DOHH2 (cell line): ENCODE data around the gene MAG.

Experiments
- H3F3A ChIP-seq: fragments of 200-600 bp; sonication (generic), shearing (Covaris generic); 2 replicates; pipeline ENCODE4 v1.6.0; 2016; ENCODE audit warnings: antibody characterized with exemption, mild to moderate bottlenecking; ENCODE audit not compliant: control insufficient read depth, insufficient read depth
- H3K27ac ChIP-seq: fragments of 200-600 bp; sonication (generic); 2 replicates; pipeline ENCODE4 v1.5.1; 2014; ENCODE audit warnings: low read depth, mild to moderate bottlenecking, low read length, moderate library complexity
- H3K27me3 ChIP-seq: fragments of 200-600 bp; sonication (generic); 2 replicates; pipeline ENCODE4 v1.6.1; 2014; ENCODE audit warnings: mild to moderate bottlenecking, low read length, mixed read lengths; ENCODE audit not compliant: control insufficient read depth
- H3K36me3 ChIP-seq: fragments of 200-600 bp; sonication (generic); 2 replicates; pipeline ENCODE4 v1.6.1; 2014; ENCODE audit warnings: mild to moderate bottlenecking, low read length, moderate library complexity, mixed read lengths; ENCODE audit not compliant: control insufficient read depth
- H3K4me1 ChIP-seq: fragments of 200-600 bp; sonication (generic); 2 replicates; pipeline ENCODE4 v1.6.1; 2014; ENCODE audit warnings: mild to moderate bottlenecking, low read length, mixed read lengths; ENCODE audit not compliant: control insufficient read depth
- H3K4me2 ChIP-seq: fragments of 200-600 bp; sonication (generic); 2 replicates; pipeline ENCODE4 v1.6.0; 2014; ENCODE audit warnings: mild to moderate bottlenecking, low read length, moderate library complexity
- H3K4me3 ChIP-seq: fragments of 200-600 bp; sonication (generic); 2 replicates; pipeline ENCODE4 v1.5.1; 2014; ENCODE audit warnings: mild to moderate bottlenecking, low read length, mixed read lengths
- H3K79me2 ChIP-seq: fragments of 200-600 bp; sonication (generic); 2 replicates; pipeline ENCODE4 v1.6.1; 2014; ENCODE audit warnings: mild to moderate bottlenecking, low read length, mixed read lengths; ENCODE audit not compliant: control insufficient read depth
- H3K9me2 ChIP-seq: fragments of 200-600 bp; sonication (generic); replicated peaks from 2 replicates; pipeline ENCODE4 v1.6.1; 2014; ENCODE audit warnings: mild to moderate bottlenecking, low read length, mixed read lengths; ENCODE audit not compliant: control insufficient read depth
- H3K9me3 ChIP-seq: fragments of 200-600 bp; sonication (generic); 2 replicates; pipeline ENCODE4 v1.6.1; 2014; ENCODE audit warnings: antibody characterized with exemption, low read length, mixed read lengths; ENCODE audit not compliant: control insufficient read depth, insufficient read depth
- H4K20me1 ChIP-seq: fragments of 200-600 bp; sonication (generic); 2 replicates; pipeline ENCODE4 v1.6.0; 2014; ENCODE audit warnings: low read depth, mild to moderate bottlenecking, antibody characterized with exemption, low read length, moderate library complexity; ENCODE audit not compliant: control insufficient read depth, insufficient read depth
- EZH2phosphoT487 ChIP-seq: fragments of 200-600 bp; sonication (generic); IDR thresholded peaks from 2 replicates; pipeline ENCODE4 v1.6.1; 2017; ENCODE audit warnings: borderline replicate concordance, mild to moderate bottlenecking, antibody characterized with exemption, low read length, moderate library complexity, mixed read lengths
- TF ChIP-seq, protein P1 (sequence below): fragments of 200-600 bp; sonication (generic); IDR thresholded peaks from one replicate; pipeline ENCODE4 v1.5.1; 2014; ENCODE audit warnings: antibody characterized with exemption, mild to moderate bottlenecking, low read depth, low read length; ENCODE audit not compliant: poor library complexity, severe bottlenecking

The MAG gene

DNA sequence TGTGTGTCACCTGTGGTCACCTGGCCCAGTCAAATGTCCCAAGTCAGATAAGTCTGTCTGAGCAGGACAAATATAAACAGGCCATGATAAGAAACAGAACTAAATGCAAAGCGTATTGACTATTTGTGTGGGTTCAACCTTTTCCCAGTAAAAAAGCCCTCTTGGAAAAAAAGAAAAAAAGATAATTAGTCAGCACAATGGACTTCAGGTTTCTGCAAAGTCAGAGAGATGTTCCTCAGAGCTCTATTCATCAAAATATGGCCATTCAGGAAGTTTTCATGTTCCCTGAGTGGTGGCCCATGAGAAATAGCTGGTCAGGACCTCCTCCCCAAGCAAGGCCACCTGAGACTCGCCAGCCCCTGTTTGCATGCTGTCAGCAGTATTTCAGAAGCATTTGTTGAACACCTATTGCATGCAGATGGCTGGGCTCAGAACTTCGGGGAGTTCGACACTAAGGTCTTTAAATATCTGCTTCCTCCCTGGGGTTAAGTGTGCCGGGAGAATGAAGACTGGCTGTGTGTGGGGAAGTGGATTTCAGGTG is 69.0 kb downstream of the MAG start:
- no peak; the same call in 1 of the 2 replicates for TF ChIP-seq EZH2phosphoT487
- TF ChIP-seq, protein P1, sequence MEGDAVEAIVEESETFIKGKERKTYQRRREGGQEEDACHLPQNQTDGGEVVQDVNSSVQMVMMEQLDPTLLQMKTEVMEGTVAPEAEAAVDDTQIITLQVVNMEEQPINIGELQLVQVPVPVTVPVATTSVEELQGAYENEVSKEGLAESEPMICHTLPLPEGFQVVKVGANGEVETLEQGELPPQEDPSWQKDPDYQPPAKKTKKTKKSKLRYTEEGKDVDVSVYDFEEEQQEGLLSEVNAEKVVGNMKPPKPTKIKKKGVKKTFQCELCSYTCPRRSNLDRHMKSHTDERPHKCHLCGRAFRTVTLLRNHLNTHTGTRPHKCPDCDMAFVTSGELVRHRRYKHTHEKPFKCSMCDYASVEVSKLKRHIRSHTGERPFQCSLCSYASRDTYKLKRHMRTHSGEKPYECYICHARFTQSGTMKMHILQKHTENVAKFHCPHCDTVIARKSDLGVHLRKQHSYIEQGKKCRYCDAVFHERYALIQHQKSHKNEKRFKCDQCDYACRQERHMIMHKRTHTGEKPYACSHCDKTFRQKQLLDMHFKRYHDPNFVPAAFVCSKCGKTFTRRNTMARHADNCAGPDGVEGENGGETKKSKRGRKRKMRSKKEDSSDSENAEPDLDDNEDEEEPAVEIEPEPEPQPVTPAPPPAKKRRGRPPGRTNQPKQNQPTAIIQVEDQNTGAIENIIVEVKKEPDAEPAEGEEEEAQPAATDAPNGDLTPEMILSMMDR, result no peak

DNA sequence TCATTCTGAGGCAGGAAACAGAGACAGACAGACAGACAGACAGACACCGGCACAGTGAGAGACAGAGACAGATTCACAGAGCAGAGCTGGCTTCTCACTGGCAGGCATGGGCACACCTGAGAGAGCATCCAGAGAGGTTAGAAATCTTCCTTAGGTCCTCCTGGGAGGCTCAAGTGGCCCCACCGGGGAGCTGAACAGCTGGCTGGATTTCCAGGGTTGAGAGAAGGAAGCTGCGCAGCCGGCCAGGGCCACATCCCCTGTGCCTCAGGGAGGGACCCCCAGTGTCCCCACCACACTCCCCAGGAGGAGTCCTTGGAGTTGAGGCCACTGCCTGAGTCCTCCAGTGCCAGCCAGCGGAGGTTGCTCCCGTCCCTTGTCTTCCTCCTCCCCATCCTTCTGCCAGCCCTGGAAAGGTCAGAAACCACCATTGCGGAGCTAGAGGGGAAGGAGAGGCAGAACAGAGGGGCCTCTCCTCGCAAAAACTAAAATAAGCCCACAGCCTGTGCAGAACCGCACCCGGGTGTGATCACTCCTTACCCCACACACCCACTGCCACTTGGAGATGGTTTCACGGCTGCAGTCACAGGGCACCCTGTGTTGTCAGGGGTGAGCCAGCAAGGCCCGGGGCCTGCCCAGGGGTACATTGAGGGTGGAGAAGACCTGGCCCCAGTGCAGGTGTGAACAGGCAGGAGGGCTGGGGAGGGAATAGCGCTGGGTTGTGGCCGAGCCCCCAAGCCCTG is 70.5 kb downstream of the MAG start:
- TF ChIP-seq, protein P1, result no peak
- TF ChIP-seq EZH2phosphoT487, result no peak
- H3K4me2 ChIP-seq, result no peak overlapping the region
- peaks cover 48% of the 10 kb centered on the region for H3K27me3 ChIP-seq

More for the DNA sequence above, 69.0 kb downstream of the MAG start:
- Histone ChIP-seq H3K4me2 (no peak overlapping the region), H3F3A (no peaks in the 10 kb centered on the region), H3K36me3 (no peaks in the 10 kb centered on the region), H3K27ac (no peak overlapping the region), H3K79me2 (no peaks in the 10 kb centered on the region), H3K4me3 (no peak overlapping the region), H3K9me3 (no peaks in the 10 kb centered on the region), H3K9me2 (no peaks in the 10 kb centered on the region), H3K4me1 (peaks cover 5% of the 10 kb centered on the region), H4K20me1 (no peaks in the 10 kb centered on the region), H3K27me3 (peaks cover 51% of the 10 kb centered on the region)

DNA sequence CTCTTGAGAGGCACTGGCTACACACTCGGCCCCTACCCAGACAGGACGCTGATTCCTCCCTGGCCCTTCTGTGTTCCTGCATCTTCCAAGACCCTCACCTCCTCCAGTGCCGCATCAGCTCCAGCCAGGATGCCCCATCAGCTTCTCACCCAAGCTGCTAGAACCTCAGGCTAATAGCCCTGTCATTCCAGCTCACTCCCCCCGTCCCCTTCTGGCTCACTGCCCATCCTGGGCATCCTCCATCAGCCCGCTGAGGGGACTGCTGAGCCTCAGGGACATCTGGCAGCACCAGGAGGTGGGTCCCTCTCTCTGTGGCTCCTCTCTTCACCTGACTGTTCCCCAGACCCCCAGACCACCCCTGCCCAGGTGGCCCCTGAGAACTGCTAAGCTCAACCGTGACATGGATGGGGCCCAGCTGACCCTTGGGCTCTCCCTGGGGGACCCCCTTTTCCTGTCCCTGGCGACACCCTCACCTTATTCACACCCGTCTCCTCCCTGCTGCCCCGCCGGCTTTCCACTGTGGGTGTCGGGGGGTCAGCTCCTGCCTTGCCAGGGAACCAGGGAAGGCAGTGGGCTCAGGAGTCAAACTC is 71.1 kb downstream of the MAG start:
- Histone ChIP-seq H3K79me2 (no peaks in the 10 kb centered on the region), H3F3A (no peaks in the 10 kb centered on the region), H3K4me2 (no peak overlapping the region), H3K4me3 (no peak overlapping the region), H3K27ac (no peak overlapping the region), H3K27me3 (peaks cover 48% of the 10 kb centered on the region), H3K36me3 (no peaks in the 10 kb centered on the region), H3K4me1 (no peaks in the 10 kb centered on the region), H3K9me2 (no peaks in the 10 kb centered on the region), H3K9me3 (no peaks in the 10 kb centered on the region), H4K20me1 (no peaks in the 10 kb centered on the region)
- TF ChIP-seq, protein P1, result no peak
- no peak for TF ChIP-seq EZH2phosphoT487

More for the DNA sequence above, 70.5 kb downstream of the MAG start:
- Histone ChIP-seq H3K4me3 (no peak overlapping the region), H3K9me3 (no peaks in the 10 kb centered on the region), H3F3A (no peaks in the 10 kb centered on the region), H3K79me2 (no peaks in the 10 kb centered on the region), H3K27ac (no peak overlapping the region), H3K4me1 (no peaks in the 10 kb centered on the region), H3K36me3 (no peaks in the 10 kb centered on the region), H3K9me2 (no peaks in the 10 kb centered on the region), H4K20me1 (no peaks in the 10 kb centered on the region)
